MM.1S (cell line): Measurements from ENCODE around the gene RECQL.

ENCODE experiments used
- DNase-seq: peaks from one replicate; pipeline ENCODE4 v3.0.0-alpha.2; 2015
- H2AFZ ChIP-seq: fragments of 300-600 bp; sonication (generic); 2 replicates; pipeline ENCODE4 v1.6.0; 2016; ENCODE audit warnings: antibody characterized with exemption, low read length
- H3F3A ChIP-seq: fragments of 300-600 bp; sonication (generic); 2 replicates; pipeline ENCODE4 v1.6.1; 2016; ENCODE audit warnings: mild to moderate bottlenecking, antibody characterized with exemption, low read length, moderate library complexity, mixed read lengths; ENCODE audit not compliant: insufficient read depth
- H3K27ac ChIP-seq: fragments of 300-600 bp; sonication (generic); 2 replicates; pipeline ENCODE4 v1.5.1; 2016; ENCODE audit warnings: mild to moderate bottlenecking, low read length
- H3K27me3 ChIP-seq: fragments of 300-600 bp; sonication (generic); replicated peaks from 2 replicates; pipeline ENCODE4 v1.6.0; 2016; ENCODE audit warnings: low read length; ENCODE audit not compliant: insufficient read depth
- H3K36me3 ChIP-seq: fragments of 300-600 bp; sonication (generic); replicated peaks from 2 replicates; pipeline ENCODE4 v1.6.1; 2016; ENCODE audit warnings: mild to moderate bottlenecking, low read length, mixed read lengths; ENCODE audit not compliant: insufficient read depth
- H3K4me1 ChIP-seq: fragments of 300-600 bp; sonication (generic); 2 replicates; pipeline ENCODE4 v1.6.1; 2016; ENCODE audit warnings: low read length, mixed read lengths
- H3K4me2 ChIP-seq: fragments of 300-600 bp; sonication (generic); 2 replicates; pipeline ENCODE4 v1.6.0; 2016; ENCODE audit warnings: low read depth, low read length
- H3K4me3 ChIP-seq: fragments of 300-600 bp; sonication (generic); 2 replicates; pipeline ENCODE4 v1.5.1; 2016; ENCODE audit warnings: low read length, mixed read lengths
- H3K79me2 ChIP-seq: fragments of 300-600 bp; sonication (generic); 2 replicates; pipeline ENCODE4 v1.6.1; 2016; ENCODE audit warnings: mixed run types, low read length, mixed read lengths
- H3K9ac ChIP-seq: fragments of 300-600 bp; sonication (generic); 2 replicates; pipeline ENCODE4 v1.6.1; 2016; ENCODE audit warnings: low read length, mixed read lengths
- H3K9me2 ChIP-seq: fragments of 300-600 bp; sonication (generic); replicated peaks from 2 replicates; pipeline ENCODE4 v1.6.1; 2016; ENCODE audit warnings: mild to moderate bottlenecking, low read length, mixed read lengths; ENCODE audit not compliant: insufficient read depth
- H3K9me3 ChIP-seq: fragments of 300-600 bp; sonication (generic); replicated peaks from 2 replicates; pipeline ENCODE4 v1.6.1; 2016; ENCODE audit warnings: mild to moderate bottlenecking, low read length, mixed read lengths; ENCODE audit not compliant: insufficient read depth
- H4K20me1 ChIP-seq: fragments of 300-600 bp; sonication (generic); 2 replicates; pipeline ENCODE4 v1.6.1; 2016; ENCODE audit warnings: mild to moderate bottlenecking, low read length, moderate library complexity, mixed read lengths; ENCODE audit not compliant: insufficient read depth
- EZH2 ChIP-seq: fragments of 300-600 bp; sonication (generic); optimal IDR thresholded peaks from 2 replicates; pipeline ENCODE3; 2017; ENCODE audit warnings: low read depth, mild to moderate bottlenecking, antibody characterized with exemption, low read length, mixed read lengths
- EZH2phosphoT487 ChIP-seq: fragments of 300-600 bp; sonication (generic); IDR thresholded peaks from 2 replicates; pipeline ENCODE4 v1.6.1; 2018; ENCODE audit warnings: antibody characterized with exemption, low read length
- TF ChIP-seq, protein P1 (sequence below): fragments of 300-600 bp; sonication (generic); IDR thresholded peaks from 2 replicates; pipeline ENCODE4 v1.5.1; 2016; ENCODE audit warnings: antibody characterized with exemption, low read length, mixed read lengths

RECQL gene

DNA sequence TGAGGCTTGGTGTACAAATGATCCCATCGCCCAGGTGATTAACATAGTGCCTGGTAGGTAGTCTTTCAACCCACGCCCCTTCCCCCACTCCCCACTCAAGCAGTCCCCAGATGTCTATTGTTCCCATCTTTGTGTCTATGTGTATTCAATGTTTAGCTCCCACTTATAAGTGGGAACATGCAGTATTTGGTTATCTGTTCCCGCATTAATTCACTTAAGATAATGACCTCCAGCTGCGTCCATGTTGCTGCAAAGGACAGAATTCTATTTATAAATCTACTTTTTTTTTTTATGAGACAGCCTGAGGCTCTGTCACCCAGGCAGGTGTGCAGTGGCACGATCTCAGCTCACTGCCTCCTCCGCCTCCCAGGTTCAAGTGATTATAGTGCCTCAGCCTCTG, 40.3 kb upstream of the RECQL start:
- no peaks in the 10 kb centered on the region for H3K9me2 ChIP-seq
- no peaks in the 10 kb centered on the region for H3K79me2 ChIP-seq
- no peaks in the 10 kb centered on the region for H4K20me1 ChIP-seq
- no peak overlapping the region for H3K9ac ChIP-seq
- no peak overlapping the region for H3K4me2 ChIP-seq
- H3K9me3 ChIP-seq = no peaks in the 10 kb centered on the region
- no peak for DNase-seq
- H3K27me3 ChIP-seq = no peaks in the 10 kb centered on the region
- TF ChIP-seq EZH2phosphoT487 = no peak
- no peak for TF ChIP-seq EZH2
- TF ChIP-seq, protein P1, sequence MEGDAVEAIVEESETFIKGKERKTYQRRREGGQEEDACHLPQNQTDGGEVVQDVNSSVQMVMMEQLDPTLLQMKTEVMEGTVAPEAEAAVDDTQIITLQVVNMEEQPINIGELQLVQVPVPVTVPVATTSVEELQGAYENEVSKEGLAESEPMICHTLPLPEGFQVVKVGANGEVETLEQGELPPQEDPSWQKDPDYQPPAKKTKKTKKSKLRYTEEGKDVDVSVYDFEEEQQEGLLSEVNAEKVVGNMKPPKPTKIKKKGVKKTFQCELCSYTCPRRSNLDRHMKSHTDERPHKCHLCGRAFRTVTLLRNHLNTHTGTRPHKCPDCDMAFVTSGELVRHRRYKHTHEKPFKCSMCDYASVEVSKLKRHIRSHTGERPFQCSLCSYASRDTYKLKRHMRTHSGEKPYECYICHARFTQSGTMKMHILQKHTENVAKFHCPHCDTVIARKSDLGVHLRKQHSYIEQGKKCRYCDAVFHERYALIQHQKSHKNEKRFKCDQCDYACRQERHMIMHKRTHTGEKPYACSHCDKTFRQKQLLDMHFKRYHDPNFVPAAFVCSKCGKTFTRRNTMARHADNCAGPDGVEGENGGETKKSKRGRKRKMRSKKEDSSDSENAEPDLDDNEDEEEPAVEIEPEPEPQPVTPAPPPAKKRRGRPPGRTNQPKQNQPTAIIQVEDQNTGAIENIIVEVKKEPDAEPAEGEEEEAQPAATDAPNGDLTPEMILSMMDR = no peak
- H2AFZ ChIP-seq = no peak overlapping the region
- H3K36me3 ChIP-seq = no peaks in the 10 kb centered on the region
- no peaks in the 10 kb centered on the region for H3K4me1 ChIP-seq
- no peaks in the 10 kb centered on the region for H3F3A ChIP-seq
- H3K27ac ChIP-seq = no peak overlapping the region
- no peak overlapping the region for H3K4me3 ChIP-seq

DNA sequence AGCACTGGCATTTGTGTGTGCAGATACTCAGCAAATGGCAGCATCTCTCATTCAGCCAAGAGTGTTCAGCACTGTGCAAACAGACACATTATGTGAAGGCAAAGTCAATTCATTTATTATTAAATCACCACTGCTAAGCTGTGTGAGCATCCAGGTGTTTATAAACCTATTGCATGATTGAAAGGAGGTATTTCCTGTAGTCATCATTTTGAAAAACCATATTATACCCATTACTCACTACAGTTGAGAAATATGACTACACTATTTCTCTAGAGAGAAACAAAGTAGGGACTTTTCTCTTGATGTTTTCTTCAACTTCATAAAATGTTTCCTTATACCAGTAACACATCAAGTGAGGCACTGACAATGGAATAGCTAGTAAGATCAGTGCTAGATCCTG, 38.4 kb upstream of the RECQL start:
- no peaks in the 10 kb centered on the region for H3K36me3 ChIP-seq
- no peak overlapping the region for H3K27ac ChIP-seq
- DNase-seq = no peak
- H3K9me3 ChIP-seq = no peaks in the 10 kb centered on the region
- H3K9me2 ChIP-seq = no peaks in the 10 kb centered on the region
- no peak overlapping the region for H3K9ac ChIP-seq
- no peaks in the 10 kb centered on the region for H3K4me1 ChIP-seq
- H3K79me2 ChIP-seq = no peaks in the 10 kb centered on the region
- H3K4me3 ChIP-seq = no peak overlapping the region
- H2AFZ ChIP-seq = no peak overlapping the region
- H3F3A ChIP-seq = no peaks in the 10 kb centered on the region
- no peaks in the 10 kb centered on the region for H4K20me1 ChIP-seq
- TF ChIP-seq EZH2 (no peak), EZH2phosphoT487 (no peak)
- TF ChIP-seq, protein P1 = no peak
- no peaks in the 10 kb centered on the region for H3K27me3 ChIP-seq
- H3K4me2 ChIP-seq = no peak overlapping the region

DNA sequence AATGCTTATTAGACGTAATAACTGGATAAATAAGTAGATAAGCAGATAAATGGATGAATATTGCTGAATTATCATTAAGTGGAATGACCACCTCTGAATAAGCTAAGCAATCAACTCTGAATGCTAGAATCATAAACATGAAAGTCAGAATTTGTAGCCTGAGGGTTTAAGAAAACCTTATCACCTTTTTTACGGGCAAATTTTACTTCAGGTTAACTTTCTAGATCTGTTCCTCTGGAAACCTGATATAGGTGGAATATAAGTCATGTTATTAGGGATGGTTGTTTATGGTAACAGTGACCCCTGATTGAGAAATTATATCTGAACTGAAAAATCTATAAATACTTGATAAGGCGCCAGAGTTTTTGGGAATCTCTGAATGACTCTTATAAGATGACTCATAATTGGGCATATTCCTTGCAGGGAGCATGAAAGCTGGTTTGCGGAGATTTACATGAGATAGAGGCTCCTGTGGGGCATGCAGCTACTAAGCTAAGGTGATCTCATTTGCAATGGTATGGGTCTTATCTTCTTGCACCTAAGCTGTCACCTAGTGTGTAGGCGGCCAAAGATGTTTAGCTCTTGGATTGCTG, 36.7 kb upstream of the RECQL start:
- Histone ChIP-seq H3K79me2 (no peaks in the 10 kb centered on the region), H3F3A (no peaks in the 10 kb centered on the region), H3K9me2 (no peaks in the 10 kb centered on the region), H3K4me3 (no peak overlapping the region), H3K27ac (no peak overlapping the region), H2AFZ (no peak overlapping the region), H3K27me3 (no peaks in the 10 kb centered on the region), H3K4me1 (no peaks in the 10 kb centered on the region), H3K4me2 (no peak overlapping the region), H3K9me3 (no peaks in the 10 kb centered on the region), H4K20me1 (no peaks in the 10 kb centered on the region), H3K36me3 (no peaks in the 10 kb centered on the region), H3K9ac (no peak overlapping the region)
- DNase-seq = no peak
- TF ChIP-seq EZH2phosphoT487 = no peak
- no peak for TF ChIP-seq EZH2
- TF ChIP-seq, protein P1 = no peak
